Activated naive CD4-positive, alpha-beta T cell treated with anti-CD3 and anti-CD28 coated beads for 36 hours (primary cell): ENCODE data around the gene TOMM40. TPM values are rescaled to one million over a fixed set of nuclear protein-coding genes. Genes with fewer than 3 reads are reported as not detected.
"Not testable (repeated sequence)": the region's sequence is repeated elsewhere in the genome, so short reads cannot be mapped to it uniquely, and the experiment has no call there.

Experiments
- CTCF ChIA-PET: fragments of 350-600 bp; sonication (Branson Sonifier 250); formaldehyde crosslinking; loops from one replicate; lab custom pipeline; 2021; ENCODE audit warnings: antibody characterized with exemption; lab: Charles Lee
- DNase-seq: peaks from one replicate; pipeline ENCODE4 v3.0.0-alpha.2; 2020
- H3K27ac Mint-ChIP-seq: one replicate; pipeline ENCODE4 v1.8.0; 2021; ENCODE audit warnings: mild to moderate bottlenecking, mixed read lengths
- H3K27me3 Mint-ChIP-seq: one replicate; pipeline ENCODE4 v1.8.0; 2021; ENCODE audit warnings: low read depth, mixed read lengths
- H3K36me3 Mint-ChIP-seq: one replicate; pipeline ENCODE4 v1.8.0; 2021; ENCODE audit warnings: low read depth, mixed read lengths
- H3K4me1 Mint-ChIP-seq: one replicate; pipeline ENCODE4 v1.8.0; 2021; ENCODE audit warnings: low read depth, mixed read lengths
- H3K4me3 Mint-ChIP-seq: one replicate; pipeline ENCODE4 v1.8.0; 2021; ENCODE audit warnings: mild to moderate bottlenecking, moderate library complexity, mixed read lengths
- H3K9me3 Mint-ChIP-seq: one replicate; pipeline ENCODE4 v1.8.0; 2021; ENCODE audit warnings: mixed read lengths
- intact Hi-C: fragments of 100-400 bp; cut with micrococcal nuclease; formaldehyde crosslinking; loops from one replicate; pipeline ENCODE4 v1.15.1; 2023
- total RNA-seq, 2 experiments: library from RNA; stranded (reverse); gene quantifications; one replicate each; pipeline ENCODE4 v1.2.3, GENCODE V29; 2021

Gene TOMM40
- total RNA-seq, 2 experiments from 2014 or later: 72.6 to 75.0 TPM

DNA sequence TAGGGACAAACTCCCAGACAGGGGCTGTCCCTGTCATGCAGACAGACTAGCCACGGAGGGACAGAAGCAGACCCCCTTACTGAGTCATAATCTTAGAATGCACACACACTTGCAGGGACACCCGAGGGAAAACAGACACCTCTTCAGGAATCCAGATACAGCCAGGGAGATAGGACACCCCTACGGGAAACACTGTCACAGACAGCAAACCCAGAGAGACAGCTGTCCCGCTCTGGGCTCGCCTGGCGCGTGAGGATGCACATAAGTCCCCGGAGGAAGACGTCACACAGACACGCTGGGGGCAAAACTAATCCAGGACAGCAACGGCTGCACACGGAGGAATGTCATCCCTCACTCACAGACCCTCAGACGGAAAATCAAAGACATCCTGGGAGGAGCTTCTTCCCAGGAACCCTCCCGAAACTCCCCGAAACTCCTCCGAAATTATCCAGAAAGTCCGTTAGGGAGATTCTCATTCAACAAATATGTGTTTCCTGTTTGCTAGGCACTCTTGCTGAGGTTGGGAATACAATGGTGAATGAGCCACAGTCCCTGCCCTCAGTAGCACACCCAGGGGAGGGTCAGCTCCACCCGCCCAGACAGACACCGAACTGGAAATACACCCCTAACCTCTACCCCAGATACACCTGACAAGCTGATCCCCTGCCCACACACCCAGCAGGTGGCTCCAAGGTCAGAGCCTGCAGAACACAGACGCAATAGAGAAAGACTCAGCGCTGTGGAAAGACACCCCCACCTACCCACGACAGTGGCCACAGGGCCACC is 15.2 kb upstream of the TOMM40 start:
- no peaks in the 10 kb centered on the region for H3K9me3 Mint-ChIP-seq
- no peaks in the 10 kb centered on the region for H3K36me3 Mint-ChIP-seq
- DNase-seq: no peak
- no peak overlapping the region for H3K4me3 Mint-ChIP-seq
- H3K4me1 Mint-ChIP-seq: peaks cover 4% of the 10 kb centered on the region
- intact Hi-C loops: no loop called here
- no peaks in the 10 kb centered on the region for H3K27me3 Mint-ChIP-seq
- CTCF ChIA-PET: no interaction called here
- no peak overlapping the region for H3K27ac Mint-ChIP-seq

GRCh38 chr19:44876930-44877535 is 14.0 kb upstream of the TOMM40 start:
- intact Hi-C loops: no loop called here
- H3K27me3 Mint-ChIP-seq: no peaks in the 10 kb centered on the region

DNA sequence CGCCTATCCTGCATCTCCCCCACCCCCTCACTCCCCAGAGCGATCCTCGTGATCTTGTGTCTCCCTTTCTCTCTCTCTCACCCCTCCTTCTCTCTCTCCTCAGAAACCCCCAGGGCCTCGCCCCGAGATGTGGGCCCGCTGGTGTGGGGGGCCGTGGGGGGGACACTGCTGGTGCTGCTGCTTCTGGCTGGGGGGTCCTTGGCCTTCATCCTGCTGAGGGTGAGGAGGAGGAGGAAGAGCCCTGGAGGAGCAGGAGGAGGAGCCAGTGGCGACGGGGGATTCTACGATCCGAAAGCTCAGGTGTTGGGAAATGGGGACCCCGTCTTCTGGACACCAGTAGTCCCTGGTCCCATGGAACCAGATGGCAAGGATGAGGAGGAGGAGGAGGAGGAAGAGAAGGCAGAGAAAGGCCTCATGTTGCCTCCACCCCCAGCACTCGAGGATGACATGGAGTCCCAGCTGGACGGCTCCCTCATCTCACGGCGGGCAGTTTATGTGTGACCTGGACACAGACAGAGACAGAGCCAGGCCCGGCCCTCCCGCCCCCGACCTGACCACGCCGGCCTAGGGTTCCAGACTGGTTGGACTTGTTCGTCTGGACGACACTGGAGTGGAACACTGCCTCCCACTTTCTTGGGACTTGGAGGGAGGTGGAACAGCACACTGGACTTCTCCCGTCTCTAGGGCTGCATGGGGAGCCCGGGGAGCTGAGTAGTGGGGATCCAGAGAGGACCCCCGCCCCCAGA is 12.8 kb upstream of the TOMM40 start:
- no peak for DNase-seq
- Mint-ChIP-seq H3K27me3 (no peaks in the 10 kb centered on the region), H3K4me3 (no peak overlapping the region), H3K9me3 (no peaks in the 10 kb centered on the region), H3K36me3 (no peaks in the 10 kb centered on the region), H3K27ac (no peak overlapping the region), H3K4me1 (peaks cover 4% of the 10 kb centered on the region)
- CTCF ChIA-PET: no interaction called here
- intact Hi-C loops: no loop called here

More at GRCh38 chr19:44876930-44877535, 14.0 kb upstream of the TOMM40 start:
- Mint-ChIP-seq H3K9me3 (no peaks in the 10 kb centered on the region), H3K36me3 (no peaks in the 10 kb centered on the region), H3K4me3 (no peak overlapping the region), H3K27ac (no peak overlapping the region), H3K4me1 (peaks cover 4% of the 10 kb centered on the region)
- DNase-seq: no peak
- CTCF ChIA-PET: no interaction called here

- Mint-ChIP-seq H3K9me3 (no peaks in the 10 kb centered on the region), H3K27me3 (no peaks in the 10 kb centered on the region), H3K36me3 (no peaks in the 10 kb centered on the region), H3K4me3 (no peak overlapping the region), H3K27ac (no peak overlapping the region), H3K4me1 (peaks cover 4% of the 10 kb centered on the region)
- intact Hi-C loops: no loop called here
- CTCF ChIA-PET: no interaction called here
- no peak for DNase-seq
Observed at GRCh38 chr19:44879309-44880065, 11.6 kb upstream of the TOMM40 start.

DNA sequence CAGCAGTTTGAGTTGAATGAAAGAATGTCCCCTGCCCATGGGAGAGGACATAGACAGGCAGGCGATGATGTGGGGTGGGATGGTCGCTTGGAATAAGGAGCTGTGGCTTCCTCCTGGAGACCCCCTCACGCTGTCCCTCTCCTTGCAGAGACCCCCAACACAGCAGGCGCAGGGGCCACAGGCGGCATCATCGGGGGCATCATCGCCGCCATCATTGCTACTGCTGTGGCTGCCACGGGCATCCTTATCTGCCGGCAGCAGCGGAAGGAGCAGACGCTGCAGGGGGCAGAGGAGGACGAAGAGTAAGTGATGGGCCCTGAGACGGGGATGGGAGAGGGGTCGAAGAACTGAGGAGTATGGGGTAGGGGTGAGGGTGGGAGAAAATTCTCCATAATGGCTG is 9.0 kb upstream of the TOMM40 start:
- H3K9me3 Mint-ChIP-seq: no peaks in the 10 kb centered on the region
- H3K27ac Mint-ChIP-seq: no peak overlapping the region
- H3K4me1 Mint-ChIP-seq: peaks cover 3% of the 10 kb centered on the region
- H3K27me3 Mint-ChIP-seq: no peaks in the 10 kb centered on the region
- intact Hi-C loops: no loop called here
- no peak for DNase-seq
- no peak overlapping the region for H3K4me3 Mint-ChIP-seq
- CTCF ChIA-PET: no interaction called here
- no peaks in the 10 kb centered on the region for H3K36me3 Mint-ChIP-seq

GRCh38 chr19:44882619-44883397 is 8.2 kb upstream of the TOMM40 start:
- H3K4me3 Mint-ChIP-seq, H3K36me3 Mint-ChIP-seq, H3K9me3 Mint-ChIP-seq, H3K4me1 Mint-ChIP-seq, H3K27ac Mint-ChIP-seq, intact Hi-C loops, H3K27me3 Mint-ChIP-seq, DNase-seq: not testable (repeated sequence)
- CTCF ChIA-PET: interaction anchor here (1.4 to 1.6 kb wide), 2 partner anchors 19 to 69 kb away, joined by 3 to 6 read pairs; no protein-coding TSS in a partner anchor

DNA sequence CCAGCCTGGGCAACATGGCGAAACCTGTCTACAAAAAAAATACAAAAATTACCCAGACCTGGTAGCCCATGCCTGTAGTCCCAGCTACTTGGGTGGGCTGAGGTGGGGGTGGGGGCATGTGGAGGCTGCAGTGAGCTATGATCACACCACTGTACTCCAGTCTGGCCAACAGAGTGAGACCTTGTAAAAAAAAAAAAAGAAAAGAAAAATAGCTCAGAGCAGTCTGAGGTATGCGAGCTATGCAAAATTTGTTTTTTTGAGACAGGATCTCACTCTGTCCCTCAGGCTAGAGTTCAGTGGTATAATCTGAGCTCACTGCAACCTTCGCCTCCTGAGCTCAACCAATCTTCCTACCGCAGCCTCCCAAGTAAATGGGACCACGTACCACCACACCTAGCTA is 7.1 kb upstream of the TOMM40 start:
- H3K27ac Mint-ChIP-seq: no peak overlapping the region
- no peak overlapping the region for H3K4me3 Mint-ChIP-seq
- no peaks in the 10 kb centered on the region for H3K4me1 Mint-ChIP-seq
- DNase-seq: no peak
- H3K27me3 Mint-ChIP-seq: no peaks in the 10 kb centered on the region
- CTCF ChIA-PET: interaction anchor here (1.4 to 1.6 kb wide), 2 partner anchors 18 to 68 kb away, joined by 3 to 6 read pairs; no protein-coding TSS in a partner anchor
- intact Hi-C loops: no loop called here
- no peaks in the 10 kb centered on the region for H3K9me3 Mint-ChIP-seq
- no peaks in the 10 kb centered on the region for H3K36me3 Mint-ChIP-seq

GRCh38 chr19:44884566-44884965 is 6.5 kb upstream of the TOMM40 start:
- no peak for DNase-seq
- Mint-ChIP-seq H3K9me3 (peaks cover 2% of the 10 kb centered on the region), H3K27me3 (no peaks in the 10 kb centered on the region), H3K4me1 (peaks cover 3% of the 10 kb centered on the region), H3K27ac (no peak overlapping the region), H3K4me3 (no peak overlapping the region), H3K36me3 (no peaks in the 10 kb centered on the region)
- CTCF ChIA-PET: interaction anchor here (1.6 kb wide), 1 partner anchor 67 kb away, joined by 6 read pairs; no protein-coding TSS in a partner anchor
- intact Hi-C loops: no loop called here

GRCh38 chr19:44886141-44886540 is 4.9 kb upstream of the TOMM40 start:
- Mint-ChIP-seq H3K4me3 (no peak overlapping the region), H3K36me3 (peaks cover 2% of the 10 kb centered on the region), H3K4me1 (peaks cover 8% of the 10 kb centered on the region), H3K27me3 (no peaks in the 10 kb centered on the region), H3K9me3 (peaks cover 2% of the 10 kb centered on the region), H3K27ac (no peak overlapping the region)
- no peak for DNase-seq
- CTCF ChIA-PET: interaction anchor here (0.6 kb wide), 1 partner anchor 57 kb away, joined by 3 read pairs; no protein-coding TSS in a partner anchor
- intact Hi-C loops: no loop called here

GRCh38 chr19:44887648-44888047 is 3.4 kb upstream of the TOMM40 start:
- intact Hi-C loops: no loop called here
- Mint-ChIP-seq H3K36me3 (peaks cover 11% of the 10 kb centered on the region), H3K4me3 (no peak overlapping the region), H3K27me3 (no peaks in the 10 kb centered on the region), H3K27ac (peak overlapping the region; percentile 33), H3K4me1 (peaks cover 18% of the 10 kb centered on the region), H3K9me3 (peaks cover 2% of the 10 kb centered on the region)
- CTCF ChIA-PET: interaction anchor here (0.7 kb wide), 1 partner anchor 230 kb away, joined by 3 read pairs; no protein-coding TSS in a partner anchor
- no peak for DNase-seq

- intact Hi-C loops, CTCF ChIA-PET, H3K27me3 Mint-ChIP-seq, H3K9me3 Mint-ChIP-seq, DNase-seq, H3K27ac Mint-ChIP-seq, H3K4me3 Mint-ChIP-seq: not testable (repeated sequence)
- H3K4me1 Mint-ChIP-seq: peaks cover 25% of the 10 kb centered on the region
- H3K36me3 Mint-ChIP-seq: peaks cover 18% of the 10 kb centered on the region
Observed at GRCh38 chr19:44888335-44888734, 2.7 kb upstream of the TOMM40 start.
